CD4-positive, alpha-beta T cell treated with Interleukin-6 at 100 ng/mL for 8 hours (primary cell): Measurements from ENCODE around the gene REPS1.

Experiments
- DNase-seq: peaks from one replicate; pipeline ENCODE4 v3.0.0-alpha.2; 2020; ENCODE audit warnings: mixed read lengths, low spot score

Gene REPS1

DNA sequence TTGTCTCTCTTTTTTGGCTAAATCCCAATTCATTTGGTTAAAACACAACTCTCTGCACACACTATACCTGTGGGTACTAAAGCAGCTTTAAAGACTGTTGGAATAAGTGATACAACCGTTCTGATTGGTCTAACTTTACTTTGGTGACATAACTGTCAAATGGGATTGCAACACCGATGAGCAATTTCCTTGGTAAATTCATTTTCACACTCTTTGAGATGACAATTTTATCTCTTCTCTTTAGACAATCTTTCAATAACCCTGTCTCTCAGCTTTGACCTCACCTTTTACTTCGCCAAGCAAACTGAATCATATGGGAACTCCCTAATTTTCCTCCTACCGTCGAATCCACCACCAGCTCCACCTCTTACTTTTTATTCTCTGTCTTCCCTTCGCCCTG is 131.4 kb downstream of the REPS1 start:
- DNase-seq: no peak
